ENCODE results near the gene MMP25. TPM values are rescaled to one million over a fixed set of nuclear protein-coding genes. Genes with fewer than 3 reads are reported as not detected.

The MMP25 gene
- total and polyA plus RNA-seq, 2 donors from 2014 or later = 0.65 to 1.7 TPM

DNA sequence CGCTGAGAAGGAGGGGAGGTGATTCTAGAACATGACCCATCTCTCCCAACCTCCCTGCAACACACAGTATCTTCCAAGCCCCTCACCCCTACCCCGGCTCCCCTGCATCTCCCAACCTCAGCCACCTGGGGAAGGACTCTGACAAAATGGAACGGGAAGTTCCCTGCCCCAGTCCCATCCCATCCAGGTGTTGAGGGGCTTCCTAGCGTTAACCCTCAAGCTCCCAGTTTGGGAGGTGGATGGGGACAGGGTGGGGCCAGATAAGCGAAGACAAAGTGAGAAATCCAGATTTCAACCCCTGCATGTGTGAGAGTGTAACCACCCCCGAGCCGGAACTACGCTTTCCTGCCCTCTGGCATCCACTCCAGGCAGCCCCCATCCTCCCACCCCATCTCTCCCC, 50.9 kb downstream of the MMP25 start:
- TF ChIP-seq, protein P1, sequence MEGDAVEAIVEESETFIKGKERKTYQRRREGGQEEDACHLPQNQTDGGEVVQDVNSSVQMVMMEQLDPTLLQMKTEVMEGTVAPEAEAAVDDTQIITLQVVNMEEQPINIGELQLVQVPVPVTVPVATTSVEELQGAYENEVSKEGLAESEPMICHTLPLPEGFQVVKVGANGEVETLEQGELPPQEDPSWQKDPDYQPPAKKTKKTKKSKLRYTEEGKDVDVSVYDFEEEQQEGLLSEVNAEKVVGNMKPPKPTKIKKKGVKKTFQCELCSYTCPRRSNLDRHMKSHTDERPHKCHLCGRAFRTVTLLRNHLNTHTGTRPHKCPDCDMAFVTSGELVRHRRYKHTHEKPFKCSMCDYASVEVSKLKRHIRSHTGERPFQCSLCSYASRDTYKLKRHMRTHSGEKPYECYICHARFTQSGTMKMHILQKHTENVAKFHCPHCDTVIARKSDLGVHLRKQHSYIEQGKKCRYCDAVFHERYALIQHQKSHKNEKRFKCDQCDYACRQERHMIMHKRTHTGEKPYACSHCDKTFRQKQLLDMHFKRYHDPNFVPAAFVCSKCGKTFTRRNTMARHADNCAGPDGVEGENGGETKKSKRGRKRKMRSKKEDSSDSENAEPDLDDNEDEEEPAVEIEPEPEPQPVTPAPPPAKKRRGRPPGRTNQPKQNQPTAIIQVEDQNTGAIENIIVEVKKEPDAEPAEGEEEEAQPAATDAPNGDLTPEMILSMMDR (IDR thresholded peaks at IDR 0.05; ENCODE audit: borderline replicate concordance, extremely low read depth, insufficient read depth) = no peak
- H3K9me3 ChIP-seq (ENCODE audit: control insufficient read depth in 2 of 3, insufficient read depth in 1 of 3, low read length in 3 of 3) = no peaks in the 10 kb centered on the region
- H3K4me1 ChIP-seq (ENCODE audit: control insufficient read depth in 2 of 3, insufficient read depth in 2 of 3, low read depth in 1 of 3, low read length in 3 of 3) = peaks cover 0 to 9% (median 0%) of the 10 kb centered on the region in 3 donors
- no peak overlapping the region for H3K9ac ChIP-seq (ENCODE audit: low read length in 3 of 3)
- DNase-seq (peak in 2 of 5 donors; percentile 43 to 61), FAIRE-seq (no peak)
- intact Hi-C loops (cut with DNase I) = no loop called here
- H3K4me3 ChIP-seq (ENCODE audit: low read length in 3 of 3) = no peak overlapping the region
- H3K36me3 ChIP-seq (ENCODE audit: control insufficient read depth in 2 of 3, insufficient read depth in 3 of 3, low read length in 3 of 3) = no peaks in the 10 kb centered on the region
- no peaks in the 10 kb centered on the region for H3K27me3 ChIP-seq (ENCODE audit: control insufficient read depth, insufficient read depth, low read length)
- no peak overlapping the region for H3K27ac ChIP-seq (ENCODE audit: low read depth in 2 of 2, low read length in 2 of 2)

DNA sequence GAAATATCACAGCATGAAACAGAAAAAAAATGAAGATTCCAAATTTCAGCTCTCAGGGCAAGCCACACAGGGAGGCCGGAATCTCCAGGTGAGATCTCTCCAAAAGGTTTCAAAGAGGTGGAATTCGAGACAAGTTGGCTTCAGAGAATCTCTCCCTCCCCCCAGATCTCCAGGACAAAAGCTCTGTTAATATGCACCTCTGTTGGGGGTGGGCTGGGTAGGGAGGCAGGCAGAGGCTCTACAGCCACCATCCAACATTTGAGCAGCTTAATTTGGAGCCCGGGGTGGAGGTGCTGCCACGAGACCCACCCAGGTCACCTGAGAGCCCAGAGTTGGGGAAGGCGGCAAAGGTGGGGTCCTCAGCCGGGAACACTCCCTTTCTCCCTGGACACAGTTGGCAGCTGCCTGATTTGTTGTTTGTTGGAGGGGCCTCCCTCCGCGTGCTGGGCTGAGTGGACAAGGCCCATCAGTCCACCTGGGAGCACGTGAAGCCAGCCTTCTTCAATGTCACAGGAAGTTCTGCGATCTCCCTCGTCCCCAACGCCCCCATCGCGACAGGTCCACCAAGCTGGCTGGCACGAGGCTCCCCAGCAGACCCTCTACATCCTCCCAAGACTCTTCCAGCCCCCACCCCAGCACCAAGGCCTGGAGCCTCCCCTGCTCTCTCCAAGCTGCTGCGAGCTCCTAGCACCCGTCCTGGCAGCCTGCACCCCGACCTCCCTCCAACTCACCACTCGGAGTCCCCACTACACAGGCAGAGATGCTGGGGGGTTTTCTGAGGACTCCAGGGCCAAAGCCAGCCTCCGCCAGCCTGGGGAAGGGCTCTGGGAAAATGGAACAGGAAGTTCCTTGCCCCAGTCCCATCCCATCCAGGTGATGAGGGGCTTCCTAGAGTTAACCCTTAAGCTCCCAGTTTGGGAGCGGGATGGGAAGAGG, 52.4 kb downstream of the MMP25 start, which contains the start of gene ZSCAN10:
Gene ZSCAN10 (minus strand): TSS at position 836 of the 936 bp plus-strand sequence. CDS start 6,357 bp downstream, outside the sequence.
- intact Hi-C loops (cut with DNase I) = no loop called here

DNA sequence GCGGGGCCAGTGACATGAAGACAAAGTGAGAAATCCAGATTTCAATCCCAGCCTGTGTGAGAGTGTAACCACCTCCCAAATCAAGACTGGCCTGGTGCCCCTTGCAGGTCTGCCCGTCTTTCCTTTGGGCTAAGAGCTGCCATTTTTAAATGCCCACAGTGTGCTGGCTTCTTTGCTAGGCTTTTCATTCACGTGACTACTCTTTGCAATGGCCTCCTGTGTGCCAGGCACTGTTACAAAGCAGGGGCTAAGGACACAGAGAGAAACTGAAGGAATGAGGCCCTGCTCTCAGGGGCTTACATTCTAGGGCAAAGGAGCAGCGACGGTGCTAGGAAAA, 53.0 kb downstream of the MMP25 start:
- intact Hi-C loops (cut with DNase I) = no loop called here
- no peak overlapping the region for H3K9ac ChIP-seq (ENCODE audit: low read length in 3 of 3)
- H3K27ac ChIP-seq (ENCODE audit: low read depth in 2 of 2, low read length in 2 of 2) = no peak overlapping the region
- H3K9me3 ChIP-seq (ENCODE audit: control insufficient read depth in 2 of 3, insufficient read depth in 1 of 3, low read length in 3 of 3) = no peaks in the 10 kb centered on the region
- H3K4me1 ChIP-seq (ENCODE audit: control insufficient read depth in 2 of 3, insufficient read depth in 2 of 3, low read depth in 1 of 3, low read length in 3 of 3) = peaks cover 0 to 9% (median 0%) of the 10 kb centered on the region in 3 donors
- TF ChIP-seq, protein P1 (IDR thresholded peaks at IDR 0.05; ENCODE audit: borderline replicate concordance, extremely low read depth, insufficient read depth) = no peak
- no peaks in the 10 kb centered on the region for H3K27me3 ChIP-seq (ENCODE audit: control insufficient read depth, insufficient read depth, low read length)
- no peak overlapping the region for H3K4me3 ChIP-seq (ENCODE audit: low read length in 3 of 3)
- FAIRE-seq (no peak), DNase-seq (no peak)
- H3K36me3 ChIP-seq (ENCODE audit: control insufficient read depth in 2 of 3, insufficient read depth in 3 of 3, low read length in 3 of 3) = no peaks in the 10 kb centered on the region

More for the DNA sequence above, 52.4 kb downstream of the MMP25 start, which contains the start of gene ZSCAN10:
- Histone ChIP-seq H3K27ac (ENCODE audit: low read depth in 2 of 2, low read length in 2 of 2) (no peak within 1 kb of the TSS), H3K9ac (ENCODE audit: low read length in 3 of 3) (no peak within 1 kb of the TSS), H3K4me3 (ENCODE audit: low read length in 3 of 3) (peak within 1 kb of the TSS in 2 of 3 donors; percentile 13 to 32), H3K4me1 (ENCODE audit: control insufficient read depth in 2 of 3, insufficient read depth in 2 of 3, low read depth in 1 of 3, low read length in 3 of 3) (peaks cover 0 to 9% (median 0%) of the 10 kb centered on the region in 3 donors), H3K27me3 (ENCODE audit: control insufficient read depth, insufficient read depth, low read length) (no peaks in the 10 kb centered on the region), H3K9me3 (ENCODE audit: control insufficient read depth in 2 of 3, insufficient read depth in 1 of 3, low read length in 3 of 3) (no peaks in the 10 kb centered on the region), H3K36me3 (ENCODE audit: control insufficient read depth in 2 of 3, insufficient read depth in 3 of 3, low read length in 3 of 3) (no peaks in the 10 kb centered on the region)
- DNase-seq (no peak), FAIRE-seq (no peak)
- TF ChIP-seq, protein P1 (IDR thresholded peaks at IDR 0.05; ENCODE audit: borderline replicate concordance, extremely low read depth, insufficient read depth) = no peak
